Epithelial cell of esophagus (primary cell): ENCODE data around the gene HBA1.
"Not testable (repeated sequence)": the region's sequence is repeated elsewhere in the genome, so short reads cannot be mapped to it uniquely, and the experiment has no call there.

Source experiments
- DNase-seq: peaks from one replicate; pipeline ENCODE4 v3.0.0; 2010; ENCODE audit warnings: low read depth
- H3K4me3 ChIP-seq: 2 replicates; pipeline ENCODE4 v1.5.1; 2011; ENCODE audit warnings: mild to moderate bottlenecking, low read length, control low read depth
- TF ChIP-seq, protein P1 (sequence below): IDR thresholded peaks from 2 replicates; pipeline ENCODE4 v1.5.1; 2011; ENCODE audit warnings: low read depth, mild to moderate bottlenecking, low read length, control low read depth, inconsistent platforms; ENCODE audit not compliant: insufficient read depth; ENCODE audit errors: missing control alignments

HBA1 gene

GRCh38 chr16:175011-175949 is 1.2 kb upstream of the HBA1 start:
- no peak overlapping the region for H3K4me3 ChIP-seq
- TF ChIP-seq, protein P1, sequence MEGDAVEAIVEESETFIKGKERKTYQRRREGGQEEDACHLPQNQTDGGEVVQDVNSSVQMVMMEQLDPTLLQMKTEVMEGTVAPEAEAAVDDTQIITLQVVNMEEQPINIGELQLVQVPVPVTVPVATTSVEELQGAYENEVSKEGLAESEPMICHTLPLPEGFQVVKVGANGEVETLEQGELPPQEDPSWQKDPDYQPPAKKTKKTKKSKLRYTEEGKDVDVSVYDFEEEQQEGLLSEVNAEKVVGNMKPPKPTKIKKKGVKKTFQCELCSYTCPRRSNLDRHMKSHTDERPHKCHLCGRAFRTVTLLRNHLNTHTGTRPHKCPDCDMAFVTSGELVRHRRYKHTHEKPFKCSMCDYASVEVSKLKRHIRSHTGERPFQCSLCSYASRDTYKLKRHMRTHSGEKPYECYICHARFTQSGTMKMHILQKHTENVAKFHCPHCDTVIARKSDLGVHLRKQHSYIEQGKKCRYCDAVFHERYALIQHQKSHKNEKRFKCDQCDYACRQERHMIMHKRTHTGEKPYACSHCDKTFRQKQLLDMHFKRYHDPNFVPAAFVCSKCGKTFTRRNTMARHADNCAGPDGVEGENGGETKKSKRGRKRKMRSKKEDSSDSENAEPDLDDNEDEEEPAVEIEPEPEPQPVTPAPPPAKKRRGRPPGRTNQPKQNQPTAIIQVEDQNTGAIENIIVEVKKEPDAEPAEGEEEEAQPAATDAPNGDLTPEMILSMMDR, result no peak
- DNase-seq, result no peak

GRCh38 chr16:176006-176405 is 474 bp upstream of the HBA1 start:
- H3K4me3 ChIP-seq, DNase-seq: not testable (repeated sequence)

DNA sequence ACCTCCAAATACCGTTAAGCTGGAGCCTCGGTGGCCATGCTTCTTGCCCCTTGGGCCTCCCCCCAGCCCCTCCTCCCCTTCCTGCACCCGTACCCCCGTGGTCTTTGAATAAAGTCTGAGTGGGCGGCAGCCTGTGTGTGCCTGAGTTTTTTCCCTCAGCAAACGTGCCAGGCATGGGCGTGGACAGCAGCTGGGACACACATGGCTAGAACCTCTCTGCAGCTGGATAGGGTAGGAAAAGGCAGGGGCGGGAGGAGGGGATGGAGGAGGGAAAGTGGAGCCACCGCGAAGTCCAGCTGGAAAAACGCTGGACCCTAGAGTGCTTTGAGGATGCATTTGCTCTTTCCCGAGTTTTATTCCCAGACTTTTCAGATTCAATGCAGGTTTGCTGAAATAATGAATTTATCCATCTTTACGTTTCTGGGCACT is 928 bp downstream of the HBA1 start:
- peak; percentile 16 for DNase-seq
- TF ChIP-seq, protein P1, result no peak

DNA sequence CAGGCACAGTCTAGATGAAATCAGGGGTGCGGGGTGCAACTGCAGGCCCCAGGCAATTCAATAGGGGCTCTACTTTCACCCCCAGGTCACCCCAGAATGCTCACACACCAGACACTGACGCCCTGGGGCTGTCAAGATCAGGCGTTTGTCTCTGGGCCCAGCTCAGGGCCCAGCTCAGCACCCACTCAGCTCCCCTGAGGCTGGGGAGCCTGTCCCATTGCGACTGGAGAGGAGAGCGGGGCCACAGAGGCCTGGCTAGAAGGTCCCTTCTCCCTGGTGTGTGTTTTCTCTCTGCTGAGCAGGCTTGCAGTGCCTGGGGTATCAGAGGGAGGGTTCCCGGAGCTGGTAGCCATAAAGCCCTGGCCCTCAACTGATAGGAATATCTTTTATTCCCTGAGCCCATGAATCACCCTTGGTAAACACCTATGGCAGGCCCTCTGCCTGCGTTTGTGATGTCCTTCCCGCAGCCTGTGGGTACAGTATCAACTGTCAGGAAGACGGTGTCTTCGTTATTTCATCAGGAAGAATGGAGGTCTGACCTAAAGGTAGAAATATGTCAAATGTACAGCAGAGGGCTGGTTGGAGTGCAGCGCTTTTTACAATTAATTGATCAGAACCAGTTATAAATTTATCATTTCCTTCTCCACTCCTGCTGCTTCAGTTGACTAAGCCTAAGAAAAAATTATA is 1.6 kb downstream of the HBA1 start:
- DNase-seq, result no peak
- TF ChIP-seq, protein P1, result no peak
- H3K4me3 ChIP-seq, result no peak overlapping the region

More for the DNA sequence above, 928 bp downstream of the HBA1 start:
- H3K4me3 ChIP-seq, result no peak overlapping the region

GRCh38 chr16:178668-179015 is 2.2 kb downstream of the HBA1 start:
- TF ChIP-seq, protein P1, result no peak
- H3K4me3 ChIP-seq, result no peak overlapping the region
- peak; percentile 57 for DNase-seq

- TF ChIP-seq, protein P1, result no peak
- no peak overlapping the region for H3K4me3 ChIP-seq
- DNase-seq, result no peak
Measured at GRCh38 chr16:179211-180092, 3.0 kb downstream of the HBA1 start.
